Activated naive CD8-positive, alpha-beta T cell treated with anti-CD3 and anti-CD28 coated beads, Interleukin-2, amount 50 U/mL, for 24 hours (primary cell): ENCODE data around the gene TMEM43.

Source experiments
- ATAC-seq: fragments of 150-1000 bp; cut with Tn5 transposase; one replicate; pipeline ENCODE4 v1.10.0; 2021
- DNase-seq: peaks from one replicate; pipeline ENCODE4 v3.0.0; 2021
- H3K27ac Mint-ChIP-seq: one replicate; pipeline ENCODE4 v1.8.0; 2021; ENCODE audit warnings: mild to moderate bottlenecking, mixed read lengths
- H3K27me3 Mint-ChIP-seq: one replicate; pipeline ENCODE4 v1.8.0; 2021; ENCODE audit warnings: mixed read lengths
- H3K36me3 Mint-ChIP-seq: one replicate; pipeline ENCODE4 v1.8.0; 2021; ENCODE audit warnings: low read depth, mixed read lengths
- H3K4me1 Mint-ChIP-seq: one replicate; pipeline ENCODE4 v1.8.0; 2021; ENCODE audit warnings: mixed read lengths
- H3K4me3 Mint-ChIP-seq: one replicate; pipeline ENCODE4 v1.8.0; 2021; ENCODE audit warnings: mild to moderate bottlenecking, moderate library complexity, mixed read lengths
- H3K9me3 Mint-ChIP-seq: one replicate; pipeline ENCODE4 v1.8.0; 2021; ENCODE audit warnings: mixed read lengths

The TMEM43 gene

DNA sequence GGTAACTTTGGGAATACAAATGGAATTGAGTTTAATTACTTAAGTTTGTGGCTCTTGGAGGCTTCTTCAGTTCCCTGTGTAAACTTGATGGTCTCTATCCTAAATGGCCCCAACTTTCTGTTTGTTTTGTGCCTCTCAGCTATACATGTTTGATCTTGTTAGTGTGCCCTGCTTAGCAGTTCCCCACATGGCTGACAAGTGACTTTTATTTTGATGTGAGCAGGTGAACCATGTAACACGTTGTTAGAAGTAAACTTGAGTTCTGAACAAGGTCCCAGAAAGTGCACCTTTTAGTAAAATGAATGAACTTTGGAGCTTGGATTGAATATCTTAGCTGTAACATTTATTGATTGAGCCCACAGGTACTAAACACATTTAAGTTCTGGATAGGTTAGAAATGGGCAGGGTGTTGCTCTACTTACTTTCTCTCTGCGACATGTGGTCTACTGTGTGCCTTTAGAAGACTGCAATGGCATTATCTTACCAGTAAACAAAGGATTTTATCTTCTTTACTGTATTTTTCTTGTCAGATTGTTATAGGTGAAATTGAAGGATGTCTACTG lies 58.2 kb downstream of the TMEM43 start:
- ATAC-seq (no peak), DNase-seq (no peak)
- peaks cover 40% of the 10 kb centered on the region for H3K36me3 Mint-ChIP-seq
- H3K27ac Mint-ChIP-seq = no peak overlapping the region
- no peak overlapping the region for H3K4me3 Mint-ChIP-seq
- H3K4me1 Mint-ChIP-seq = peaks cover 46% of the 10 kb centered on the region
- H3K9me3 Mint-ChIP-seq = no peaks in the 10 kb centered on the region
- H3K27me3 Mint-ChIP-seq = no peaks in the 10 kb centered on the region

- no peaks in the 10 kb centered on the region for H3K9me3 Mint-ChIP-seq
- no peaks in the 10 kb centered on the region for H3K27me3 Mint-ChIP-seq
- H3K27ac Mint-ChIP-seq = no peak overlapping the region
- H3K36me3 Mint-ChIP-seq = peaks cover 65% of the 10 kb centered on the region
- peaks cover 58% of the 10 kb centered on the region for H3K4me1 Mint-ChIP-seq
- ATAC-seq = no peak
- no peak overlapping the region for H3K4me3 Mint-ChIP-seq
- DNase-seq = no peak
Observed at GRCh38 chr3:14186854-14187458, 62.1 kb downstream of the TMEM43 start.

- ATAC-seq (no peak), DNase-seq (no peak)
- Mint-ChIP-seq H3K4me1 (peaks cover 59% of the 10 kb centered on the region), H3K36me3 (peaks cover 54% of the 10 kb centered on the region), H3K27ac (no peak overlapping the region), H3K9me3 (no peaks in the 10 kb centered on the region), H3K4me3 (no peak overlapping the region), H3K27me3 (no peaks in the 10 kb centered on the region)
Observed at GRCh38 chr3:14188041-14188754, 63.3 kb downstream of the TMEM43 start.
